ENCODE data around the gene AGPAT1.

Gene AGPAT1

GRCh38 chr6:32185681-32186131, 9.8 kb upstream of the AGPAT1 start:
- peak; percentile 68 to 73 for DNase-seq

DNA sequence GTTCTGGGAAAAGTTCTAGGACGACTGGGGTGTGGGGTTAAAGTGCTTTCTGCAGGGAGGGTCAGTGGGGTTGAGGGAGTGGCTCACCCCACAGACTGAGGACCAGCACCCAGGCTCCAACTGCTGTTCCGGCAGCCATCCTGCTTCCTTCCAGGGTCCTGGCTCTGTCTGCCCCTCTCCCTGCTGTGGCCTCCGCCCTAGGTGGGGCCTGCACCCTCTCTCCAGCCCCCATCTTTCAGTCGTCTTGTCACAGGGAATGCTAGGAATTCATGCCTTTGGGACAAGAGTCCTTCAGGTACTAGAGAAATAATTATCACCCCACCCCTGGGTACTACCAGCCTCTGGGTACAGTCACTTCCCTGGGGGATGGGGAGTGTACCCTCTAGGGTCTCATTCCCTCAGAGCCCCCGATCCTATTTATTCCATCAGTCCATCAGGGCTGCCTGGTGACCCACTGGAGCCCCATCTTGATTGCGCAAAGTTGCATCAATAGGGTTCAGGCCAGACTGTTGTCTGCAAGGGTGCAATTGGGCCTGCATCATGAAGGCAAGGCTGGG, 8.3 kb upstream of the AGPAT1 start, which contains the start of gene AGER:
TSS of gene AGER (minus strand) at position 170 of the 557 bp plus-strand sequence. CDS start at position 139, 31 bp downstream.
- DNase-seq = no peak

- DNase-seq = no peak
Measured at GRCh38 chr6:32183483-32184083, 7.7 kb upstream of the AGPAT1 start.

- DNase-seq = no peak
Measured at GRCh38 chr6:32183030-32183429, 7.1 kb upstream of the AGPAT1 start.

GRCh38 chr6:32182555-32182981, 6.7 kb upstream of the AGPAT1 start:
- DNase-seq = no peak

- no peak for DNase-seq
Measured at GRCh38 chr6:32181915-32182529, 6.1 kb upstream of the AGPAT1 start.

GRCh38 chr6:32181148-32181702, 5.3 kb upstream of the AGPAT1 start:
- DNase-seq = no peak

- no peak for DNase-seq
Measured at GRCh38 chr6:32179766-32180405, 4.0 kb upstream of the AGPAT1 start.

DNA sequence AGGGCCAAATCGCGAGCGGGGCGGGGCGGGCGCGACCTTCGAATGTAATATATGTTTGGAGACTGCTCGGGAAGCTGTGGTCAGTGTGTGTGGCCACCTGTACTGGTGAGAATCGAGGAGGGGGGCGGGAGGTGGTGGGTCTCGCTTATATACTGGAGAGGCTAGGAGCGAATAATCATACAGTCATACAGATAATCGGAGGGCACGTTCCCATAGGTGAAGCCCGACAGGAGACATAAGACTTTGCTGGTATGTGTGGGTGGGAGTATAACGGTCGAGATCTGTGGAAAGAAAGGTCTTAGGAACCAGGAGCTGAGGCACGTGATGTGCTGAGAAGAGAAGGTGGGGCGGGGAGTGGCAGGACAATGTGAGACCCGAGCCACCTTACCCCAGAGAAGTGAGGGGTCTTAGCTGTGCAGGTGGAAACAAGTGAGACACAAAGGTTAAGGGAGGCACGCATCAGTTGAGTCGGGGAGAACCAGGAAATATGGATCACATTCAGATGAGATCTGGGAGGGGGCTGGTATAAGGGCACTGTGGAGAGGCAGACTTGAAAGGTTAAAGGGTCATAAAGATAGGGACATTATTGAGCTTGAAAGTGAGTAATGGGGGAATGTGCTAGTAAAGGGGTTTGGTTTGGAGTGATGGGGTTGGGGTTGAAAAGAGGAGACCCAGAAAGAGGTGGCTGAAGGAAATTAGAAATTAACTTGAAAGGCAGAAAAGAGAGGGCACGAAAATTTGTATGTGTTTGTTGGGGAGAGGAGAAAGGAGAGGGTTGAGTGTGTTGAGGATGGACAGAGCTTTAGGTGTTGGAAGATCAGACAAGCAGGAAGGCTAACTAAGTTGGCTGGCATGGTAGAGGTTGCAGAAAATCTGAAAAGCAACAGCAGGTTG, 2.9 kb upstream of the AGPAT1 start:
- DNase-seq = no peak

GRCh38 chr6:32177788-32178546, 2.1 kb upstream of the AGPAT1 start, which contains the start of gene RNF5:
TSS of gene RNF5 (plus strand) at chr6:32178405. CDS start at chr6:32178512, 107 bp downstream.
- DNase-seq = peak; percentile 91

- DNase-seq = no peak
Measured at GRCh38 chr6:32177183-32177787, 1.4 kb upstream of the AGPAT1 start.

GRCh38 chr6:32176476-32177182, 745 bp upstream of the AGPAT1 start:
- DNase-seq = no peak

DNA sequence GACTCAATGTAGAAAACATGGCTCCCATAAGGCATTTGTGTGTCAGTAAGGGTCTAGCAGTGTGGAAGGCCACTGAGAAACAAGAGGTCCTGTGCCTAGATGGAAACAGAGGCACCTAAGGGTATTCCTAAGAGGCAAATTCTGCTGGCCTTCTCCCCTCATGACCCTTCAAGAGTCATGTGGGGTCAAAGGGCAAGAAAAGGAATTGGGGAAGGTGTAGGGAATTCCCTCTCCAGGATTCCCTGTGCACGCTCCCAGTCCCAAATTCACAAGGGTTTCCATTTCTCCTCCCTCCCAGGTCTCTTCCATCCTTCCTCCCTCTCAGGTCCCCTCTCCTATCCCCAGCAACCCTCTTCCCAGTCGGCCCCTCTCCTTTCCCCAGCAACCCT, 568 bp downstream of the AGPAT1 start:
- DNase-seq = no peak

DNA sequence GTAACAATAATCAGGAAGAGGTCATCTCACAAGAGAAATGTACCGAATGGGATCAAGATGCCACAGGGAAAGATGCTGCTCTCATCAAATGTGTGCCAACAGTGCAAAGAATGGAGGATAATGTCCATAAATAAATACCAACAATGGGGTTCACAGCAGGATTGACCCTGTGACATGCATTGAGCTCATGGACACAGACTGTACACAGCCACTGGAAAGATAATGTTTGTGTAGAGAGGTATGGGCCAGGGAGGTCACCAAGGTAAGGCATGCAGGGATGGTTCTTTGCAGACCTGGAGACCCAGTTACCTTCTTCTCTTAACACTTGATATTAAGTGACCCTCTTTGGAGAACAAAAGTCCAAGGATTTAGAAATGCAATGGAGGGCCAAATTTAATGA, 1.5 kb downstream of the AGPAT1 start:
- no peak for DNase-seq

- no peak for DNase-seq
Measured at GRCh38 chr6:32173051-32173727, 2.7 kb downstream of the AGPAT1 start.

DNA sequence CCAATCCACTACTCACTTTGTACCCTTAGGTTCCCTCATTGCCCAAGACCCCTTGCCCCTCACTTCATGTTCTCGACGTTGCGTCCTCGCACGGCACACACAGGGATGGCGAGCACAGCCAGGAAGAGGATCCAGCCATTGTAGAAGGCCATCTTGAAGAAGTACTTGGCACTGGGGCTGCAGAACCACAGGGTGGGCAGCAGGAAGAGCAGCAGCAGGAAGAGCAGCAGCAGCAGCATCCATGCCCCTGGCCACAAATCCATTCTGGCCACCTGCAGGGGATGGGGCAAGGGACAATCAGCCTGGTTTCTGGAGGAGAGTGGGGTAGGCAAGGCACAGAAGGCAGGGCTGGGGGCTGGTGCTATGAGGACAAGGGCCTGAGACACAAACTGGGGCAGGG, 4.7 kb downstream of the AGPAT1 start:
- DNase-seq = no peak

DNA sequence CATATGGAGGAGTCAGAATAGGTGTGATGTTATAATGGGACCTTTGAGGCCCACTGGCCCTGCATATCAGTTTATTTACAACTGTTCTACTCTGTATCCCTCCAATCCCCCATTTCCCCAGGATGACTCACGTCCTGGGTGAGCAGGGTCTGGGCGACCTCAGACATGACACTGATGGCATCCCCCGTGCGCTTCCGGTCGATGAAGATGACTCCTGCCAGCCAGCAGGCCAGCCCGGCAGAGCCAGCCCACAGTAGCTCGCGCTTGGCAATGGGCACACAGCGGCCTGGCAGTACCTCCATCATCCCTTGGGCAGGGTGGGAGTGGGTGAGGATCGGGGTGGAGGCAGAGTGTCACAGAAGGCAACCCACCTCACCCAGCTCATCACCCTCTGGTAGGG, 5.6 kb downstream of the AGPAT1 start:
- DNase-seq = no peak

DNA sequence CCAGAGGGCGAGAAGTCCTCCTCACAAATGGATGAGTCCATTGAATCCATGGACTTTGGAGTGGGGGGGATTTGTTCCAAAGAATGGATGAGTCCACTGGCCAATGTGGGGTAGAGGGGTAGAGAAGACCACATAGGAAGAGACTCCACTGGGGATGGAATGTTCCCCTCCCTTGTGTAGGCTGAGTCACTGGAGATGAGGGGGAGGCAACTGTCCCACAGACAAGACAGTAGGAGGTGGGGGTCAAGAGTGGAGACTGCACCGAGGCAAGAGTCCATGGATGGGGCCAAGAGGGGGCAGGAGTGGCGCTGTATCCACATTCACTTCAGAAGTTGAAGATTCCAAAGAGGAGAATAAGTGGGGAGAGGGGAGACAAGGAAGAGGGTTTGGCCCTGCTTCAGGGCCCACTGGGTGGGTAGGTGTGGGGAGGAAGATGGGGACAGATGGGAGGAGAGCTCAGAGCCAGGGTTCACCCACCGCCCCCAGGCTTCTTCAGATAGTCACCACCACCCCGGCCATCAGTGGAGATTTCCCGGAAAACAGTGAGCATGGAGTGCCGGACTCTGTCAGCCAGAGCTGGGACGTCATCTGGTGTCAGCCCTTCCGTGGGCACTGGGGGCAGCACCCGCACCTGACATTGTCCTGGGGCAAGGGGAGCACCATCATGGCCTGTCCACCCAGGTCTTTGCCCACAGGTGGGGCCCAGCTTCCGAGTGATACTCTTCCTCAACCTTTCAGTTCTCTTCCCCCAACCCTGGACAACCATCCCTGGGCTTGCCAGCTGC, 6.9 kb downstream of the AGPAT1 start:
- DNase-seq = no peak

DNA sequence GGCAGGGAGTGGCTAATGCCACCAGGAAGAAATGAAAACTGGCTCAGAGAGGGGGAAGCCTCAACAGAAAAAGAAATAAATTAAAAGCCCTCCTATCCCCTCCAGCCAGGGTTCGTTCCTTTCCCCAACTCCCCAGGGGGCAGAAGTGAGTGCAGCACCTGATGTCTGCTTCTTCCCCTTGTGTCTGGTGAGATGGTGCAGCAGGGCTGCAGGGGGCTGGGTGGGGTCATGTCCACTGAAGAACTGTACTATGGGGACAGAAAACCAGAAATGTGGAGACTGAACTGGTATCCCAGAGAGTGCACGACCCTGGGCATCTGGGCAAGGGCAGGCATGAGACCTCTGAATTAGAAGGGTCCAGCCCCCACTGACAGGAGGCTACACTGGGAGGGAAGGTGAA, 7.5 kb downstream of the AGPAT1 start:
- no peak for DNase-seq
